RWPE2 (cell line): ENCODE results near the gene GBA3.

Experiments
- ATAC-seq: fragments of 200-7000 bp; cut with Tn5 transposase; 3 replicates; pipeline ENCODE4 v1.9.1; 2021; ENCODE audit warnings: low read depth
- DNase-seq: peaks from one replicate; pipeline ENCODE4 v3.0.0-alpha.2; 2020; ENCODE audit warnings: low spot score
- H3K27ac ChIP-seq: fragments of 450-650 bp; 2 replicates; pipeline ENCODE4 v1.5.1; 2017; ENCODE audit warnings: mild to moderate bottlenecking; ENCODE audit not compliant: poor library complexity, severe bottlenecking
- H3K27me3 ChIP-seq: fragments of 250-450 bp; sonication (Bioruptor Pico); 2 replicates; pipeline ENCODE4 v1.5.1; 2021; ENCODE audit warnings: mild to moderate bottlenecking, moderate library complexity; ENCODE audit not compliant: insufficient read depth, poor library complexity, severe bottlenecking
- H3K36me3 ChIP-seq: fragments of 250-450 bp; sonication (Bioruptor Pico); 2 replicates; pipeline ENCODE4 v1.5.1; 2020; ENCODE audit warnings: low read depth, mild to moderate bottlenecking, moderate library complexity
- H3K4me1 ChIP-seq: fragments of 250-450 bp; sonication (Bioruptor Pico); 2 replicates; pipeline ENCODE4 v1.5.1; 2021; ENCODE audit warnings: mild to moderate bottlenecking, moderate library complexity; ENCODE audit not compliant: insufficient read depth, poor library complexity, severe bottlenecking
- H3K4me3 ChIP-seq: fragments of 250-450 bp; sonication (Bioruptor Pico); 2 replicates; pipeline ENCODE4 v1.5.1; 2021; ENCODE audit warnings: mild to moderate bottlenecking, moderate library complexity; ENCODE audit not compliant: severe bottlenecking
- H3K9me3 ChIP-seq: fragments of 250-450 bp; sonication (Bioruptor Pico); 2 replicates; pipeline ENCODE4 v1.5.1; 2021; ENCODE audit warnings: mild to moderate bottlenecking, moderate library complexity; ENCODE audit not compliant: severe bottlenecking
- CTCF ChIP-seq: fragments of 450-650 bp; IDR thresholded peaks from one replicate; pipeline ENCODE4 v1.5.1; 2017; ENCODE audit warnings: mild to moderate bottlenecking, moderate library complexity; ENCODE audit not compliant: poor library complexity, severe bottlenecking

The GBA3 gene

GRCh38 chr4:22653752-22654151, 39.0 kb upstream of the GBA3 start:
- H3K4me1 ChIP-seq = no peaks in the 10 kb centered on the region

DNA sequence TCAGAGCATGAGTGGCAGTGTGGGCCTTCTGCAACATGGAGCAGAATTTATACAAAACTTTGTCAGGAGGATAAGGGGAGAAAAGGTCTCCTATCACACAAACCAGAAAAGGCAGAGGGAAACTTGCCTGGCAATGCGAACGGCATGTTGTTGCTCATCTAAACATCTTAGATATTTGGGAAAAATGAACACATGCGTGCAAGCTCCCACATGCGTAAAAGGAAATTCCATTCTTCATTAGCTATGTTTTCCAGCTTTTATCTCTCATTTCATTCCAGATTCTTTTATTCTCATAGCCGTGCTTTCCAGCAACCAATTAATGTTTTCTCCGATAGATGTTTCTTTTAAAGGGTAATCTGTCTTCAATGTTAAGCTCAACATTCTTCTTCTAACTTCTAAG, 31.3 kb upstream of the GBA3 start:
- DNase-seq (no peak), ATAC-seq (no peak)
- H3K27me3 ChIP-seq = no peaks in the 10 kb centered on the region
- no peaks in the 10 kb centered on the region for H3K9me3 ChIP-seq
- no peak overlapping the region for H3K4me3 ChIP-seq
- no peak overlapping the region for H3K27ac ChIP-seq
- H3K4me1 ChIP-seq = peaks cover 1% of the 10 kb centered on the region
- no peak for TF ChIP-seq CTCF
- H3K36me3 ChIP-seq = no peaks in the 10 kb centered on the region

More at GRCh38 chr4:22653752-22654151, 39.0 kb upstream of the GBA3 start:
- DNase-seq (no peak), ATAC-seq (no peak)
- Histone ChIP-seq H3K36me3 (no peaks in the 10 kb centered on the region), H3K27ac (no peak overlapping the region), H3K27me3 (no peaks in the 10 kb centered on the region), H3K9me3 (no peaks in the 10 kb centered on the region), H3K4me3 (no peak overlapping the region)
- no peak for TF ChIP-seq CTCF

GRCh38 chr4:22667332-22667940, 25.3 kb upstream of the GBA3 start:
- Histone ChIP-seq H3K9me3 (no peaks in the 10 kb centered on the region), H3K27ac (no peak overlapping the region), H3K36me3 (no peaks in the 10 kb centered on the region), H3K27me3 (no peaks in the 10 kb centered on the region), H3K4me3 (no peak overlapping the region), H3K4me1 (peaks cover 15% of the 10 kb centered on the region)
- no peak for TF ChIP-seq CTCF
- DNase-seq (no peak), ATAC-seq (no peak)

GRCh38 chr4:22668301-22668700, 24.4 kb upstream of the GBA3 start:
- no peaks in the 10 kb centered on the region for H3K27me3 ChIP-seq
- no peaks in the 10 kb centered on the region for H3K9me3 ChIP-seq
- TF ChIP-seq CTCF = no peak
- H3K4me3 ChIP-seq = no peak overlapping the region
- H3K27ac ChIP-seq = no peak overlapping the region
- peaks cover 15% of the 10 kb centered on the region for H3K4me1 ChIP-seq
- no peaks in the 10 kb centered on the region for H3K36me3 ChIP-seq
- ATAC-seq (no peak), DNase-seq (no peak)

GRCh38 chr4:22668702-22669101, 24.0 kb upstream of the GBA3 start:
- Histone ChIP-seq H3K27ac (no peak overlapping the region), H3K27me3 (no peaks in the 10 kb centered on the region), H3K4me1 (peaks cover 15% of the 10 kb centered on the region), H3K36me3 (no peaks in the 10 kb centered on the region), H3K4me3 (no peak overlapping the region), H3K9me3 (no peaks in the 10 kb centered on the region)
- no peak for ATAC-seq
- TF ChIP-seq CTCF = no peak
- DNase-seq = no peak
